ENCODE results near the gene GPR85.
A peak's percentile ranks its signal among the peaks of the same experiment; 100 is the strongest.
"Not testable (repeated sequence)": the region's sequence is repeated elsewhere in the genome, so short reads cannot be mapped to it uniquely, and the experiment has no call there.

GPR85 gene

DNA sequence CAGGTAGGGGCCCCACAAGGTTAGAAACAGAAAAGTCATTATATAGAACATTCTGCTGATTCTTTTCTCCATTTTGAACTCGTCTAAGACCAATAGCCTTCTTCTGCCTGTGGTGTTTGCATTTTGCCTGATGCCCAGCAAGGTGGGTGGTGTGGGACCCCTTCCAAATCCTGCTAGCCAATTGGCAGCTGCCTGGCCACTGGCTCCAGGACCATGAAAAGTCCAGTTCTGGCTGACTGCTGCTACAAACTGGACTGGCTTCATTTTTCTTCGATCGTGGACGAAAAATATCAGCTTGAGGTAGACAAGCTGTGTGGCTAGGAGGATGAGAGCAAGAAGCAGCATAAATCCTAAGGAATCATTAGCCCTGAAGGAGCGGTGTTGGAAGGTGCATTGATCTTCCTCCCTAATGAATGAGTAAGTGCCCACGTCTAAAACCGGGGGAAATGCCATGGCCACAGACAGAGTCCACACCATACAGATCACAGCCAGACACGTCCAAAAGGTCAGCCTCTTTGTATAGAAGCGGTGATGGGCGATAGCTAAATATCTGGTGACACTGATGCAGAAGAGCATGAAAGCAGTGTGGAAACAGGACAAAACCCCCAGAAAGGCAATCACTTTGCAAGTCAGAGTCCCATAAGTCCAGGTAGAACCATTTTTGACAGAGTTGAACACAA lies 2.7 kb downstream of the GPR85 start:
- DNase-seq = no peak

- no peak for DNase-seq
These were observed 3.4 kb downstream of the GPR85 start for GRCh38 chr7:113083132-113083815.

DNA sequence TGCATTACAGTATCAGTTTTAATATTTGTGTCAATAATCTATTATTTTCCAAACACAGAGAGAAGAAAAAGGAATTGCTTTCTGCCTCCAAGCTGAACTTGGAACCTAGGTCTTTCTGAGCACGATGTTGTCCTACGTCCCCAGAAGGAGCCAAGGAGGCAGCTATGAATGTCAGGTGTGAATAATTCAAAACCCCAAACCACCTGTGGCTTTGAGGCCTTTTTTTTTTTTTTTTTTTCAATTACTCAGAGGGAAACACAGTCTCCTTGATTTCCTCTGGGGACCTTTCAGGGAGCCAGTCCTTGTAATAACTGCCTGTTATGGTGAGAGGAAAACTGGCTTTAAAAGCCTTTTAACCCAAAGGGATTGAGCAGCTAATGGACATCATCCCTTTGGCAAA lies 8.3 kb downstream of the GPR85 start:
- DNase-seq = peak; percentile 21

DNA sequence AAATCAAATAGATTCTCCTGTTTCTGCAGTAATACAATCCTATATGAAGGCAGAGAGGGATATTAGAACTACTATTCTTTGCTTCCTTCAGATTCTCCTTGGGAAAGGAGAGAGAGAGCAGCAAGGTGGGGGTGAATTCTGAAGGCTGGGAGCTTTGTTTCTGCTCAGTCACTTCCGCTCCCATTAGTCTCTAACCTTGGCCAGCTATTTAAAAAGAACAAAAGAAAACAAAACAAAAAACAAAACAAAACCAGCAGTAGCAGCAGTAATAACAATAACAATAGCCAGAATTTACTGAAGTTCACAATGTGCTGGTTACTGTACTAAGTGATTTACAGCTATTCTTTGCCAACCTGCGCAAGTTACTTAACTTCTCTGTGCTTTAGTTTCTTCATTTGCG lies 9.9 kb downstream of the GPR85 start:
- DNase-seq = no peak

DNA sequence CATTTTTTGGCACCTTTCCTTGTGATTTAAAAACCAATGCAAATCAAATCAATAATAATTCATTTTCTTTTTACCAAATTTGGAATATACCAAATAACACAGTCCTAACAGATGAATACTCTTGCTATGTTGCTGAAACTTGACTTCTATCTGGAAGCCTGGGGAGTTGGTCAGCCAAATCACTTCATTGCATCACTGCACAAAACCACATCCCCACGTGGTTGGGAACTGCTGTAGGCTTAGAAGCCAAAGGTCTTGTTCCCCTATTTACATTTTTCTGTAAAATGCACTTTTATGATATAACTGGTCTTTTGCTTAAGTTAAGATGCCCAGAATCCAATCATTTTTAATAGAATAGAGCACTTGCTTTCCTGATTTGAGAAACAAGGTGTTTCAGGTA lies 15.2 kb downstream of the GPR85 start:
- DNase-seq = no peak

GRCh38 chr7:113062499-113062898 lies 24.1 kb downstream of the GPR85 start:
- DNase-seq = no peak

DNA sequence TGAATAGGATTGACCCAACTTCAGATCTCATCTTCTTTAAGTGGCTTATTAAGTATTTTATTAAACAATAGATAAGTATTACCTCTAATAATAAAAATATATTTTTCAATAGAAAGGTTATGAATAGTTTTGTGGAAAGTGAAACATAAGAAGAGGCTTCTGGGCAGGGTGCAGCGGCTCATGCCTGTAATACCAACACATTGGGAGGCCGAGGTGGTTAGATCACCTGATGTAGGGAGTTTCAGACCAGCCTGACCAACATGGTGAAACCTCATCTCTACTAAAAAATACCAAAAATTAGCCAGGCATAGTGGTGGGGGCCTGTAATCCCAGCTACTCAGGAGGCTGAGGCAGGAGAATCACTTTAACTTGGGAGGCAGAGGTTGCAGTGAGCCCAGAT lies 26.5 kb downstream of the GPR85 start:
- no peak for DNase-seq

- DNase-seq = no peak
These were observed 31.7 kb downstream of the GPR85 start for GRCh38 chr7:113054938-113055337.

- DNase-seq = not testable (repeated sequence)
These were observed 32.4 kb downstream of the GPR85 start for GRCh38 chr7:113054272-113054671.

DNA sequence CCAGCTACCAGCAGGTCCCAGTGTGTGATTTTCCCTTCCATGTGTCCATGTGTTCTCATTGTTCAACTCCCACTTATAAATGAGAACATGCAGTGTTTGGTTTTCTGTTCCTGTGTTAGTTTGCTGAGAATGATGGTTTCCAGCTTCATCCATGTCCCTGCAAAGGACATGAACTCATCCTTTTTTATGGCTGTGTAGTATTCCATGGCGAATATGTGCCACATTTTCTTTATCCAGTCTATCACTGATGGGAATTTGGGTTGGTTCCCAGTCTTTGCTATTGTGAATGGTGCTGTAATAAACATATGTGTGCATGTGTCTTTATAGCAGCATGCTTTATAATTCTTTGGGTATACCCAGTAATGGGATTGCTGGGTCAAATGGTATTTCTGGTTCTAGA lies 37.4 kb downstream of the GPR85 start:
- not testable (repeated sequence) for DNase-seq

DNA sequence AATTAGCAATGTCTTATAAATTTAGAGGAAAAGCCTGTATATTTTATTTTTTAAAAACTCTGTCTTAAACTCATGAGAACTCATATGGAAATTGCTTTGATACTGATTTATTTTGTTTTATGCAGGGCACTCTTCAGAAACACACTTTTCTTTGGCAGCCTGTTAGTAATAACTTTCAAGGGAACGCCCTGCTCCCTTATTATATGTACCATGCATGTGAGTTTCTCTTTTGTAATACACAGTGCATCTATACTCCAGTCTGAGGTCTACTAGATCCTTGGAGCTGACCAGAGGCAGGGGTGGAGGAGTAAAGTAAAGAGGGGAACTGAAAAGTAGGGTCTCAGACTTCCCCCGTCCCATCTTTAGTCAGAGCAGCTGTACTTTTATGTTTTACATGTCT lies 40.2 kb downstream of the GPR85 start:
- no peak for DNase-seq

GRCh38 chr7:113045379-113045778 lies 41.2 kb downstream of the GPR85 start:
- no peak for DNase-seq

GRCh38 chr7:113044394-113044793 lies 42.2 kb downstream of the GPR85 start:
- no peak for DNase-seq

DNA sequence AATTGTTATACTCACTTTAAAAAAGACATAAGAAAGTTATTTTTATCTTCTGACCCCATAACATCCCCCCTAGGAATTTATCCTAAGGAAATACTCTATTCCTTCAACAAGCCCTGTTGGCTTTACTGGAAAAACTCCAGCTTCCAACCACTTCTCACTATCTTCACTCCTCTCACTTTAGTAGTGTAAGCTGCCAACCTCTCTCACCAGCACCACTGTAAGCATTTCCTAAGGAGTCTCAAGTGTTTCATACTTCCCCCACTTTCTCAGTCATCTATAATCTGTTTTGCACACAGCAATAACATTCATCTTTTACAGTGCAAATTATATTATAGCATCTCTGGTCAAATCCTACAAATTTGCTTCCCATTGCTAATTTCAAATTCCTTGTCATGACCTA lies 45.8 kb downstream of the GPR85 start:
- DNase-seq = no peak

DNA sequence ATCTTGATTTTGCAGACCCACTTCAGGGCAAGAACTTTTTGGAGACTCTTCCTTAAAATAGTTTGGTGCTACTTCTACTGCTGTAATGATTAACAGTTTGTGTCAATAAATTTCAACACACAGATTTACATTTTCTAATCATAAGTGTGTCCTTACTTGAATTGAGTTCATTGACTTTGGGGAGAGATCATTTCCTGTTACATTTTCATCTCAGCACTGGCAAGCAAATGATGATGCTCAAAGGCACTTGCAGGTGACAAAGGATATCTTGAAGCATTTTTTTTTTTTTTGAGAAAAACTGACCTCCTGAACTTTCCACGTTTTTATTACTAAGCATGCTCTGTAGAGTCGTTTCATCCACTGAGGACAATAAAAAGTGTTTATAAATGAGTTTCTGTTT lies 52.7 kb downstream of the GPR85 start:
- no peak for DNase-seq

All from NCI-H69 (cell line).